D721Med (cell line): ENCODE measurements around the gene RNH1.

Experiments used
- DNase-seq: peaks from one replicate; pipeline ENCODE4 v3.0.0; 2011; ENCODE audit warnings: low spot score; ENCODE audit not compliant: insufficient read length
- FAIRE-seq: peaks from 2 replicates; lab custom pipeline; 2011; peaks lifted over from hg19 to GRCh38; lab: Jason Lieb, UNC
- TF ChIP-seq, protein P1 (sequence below): IDR thresholded peaks from 2 replicates; pipeline ENCODE4 v1.5.1; 2012; ENCODE audit warnings: mild to moderate bottlenecking, control low read depth; ENCODE audit not compliant: insufficient read depth; ENCODE audit errors: missing control alignments

The RNH1 gene

DNA sequence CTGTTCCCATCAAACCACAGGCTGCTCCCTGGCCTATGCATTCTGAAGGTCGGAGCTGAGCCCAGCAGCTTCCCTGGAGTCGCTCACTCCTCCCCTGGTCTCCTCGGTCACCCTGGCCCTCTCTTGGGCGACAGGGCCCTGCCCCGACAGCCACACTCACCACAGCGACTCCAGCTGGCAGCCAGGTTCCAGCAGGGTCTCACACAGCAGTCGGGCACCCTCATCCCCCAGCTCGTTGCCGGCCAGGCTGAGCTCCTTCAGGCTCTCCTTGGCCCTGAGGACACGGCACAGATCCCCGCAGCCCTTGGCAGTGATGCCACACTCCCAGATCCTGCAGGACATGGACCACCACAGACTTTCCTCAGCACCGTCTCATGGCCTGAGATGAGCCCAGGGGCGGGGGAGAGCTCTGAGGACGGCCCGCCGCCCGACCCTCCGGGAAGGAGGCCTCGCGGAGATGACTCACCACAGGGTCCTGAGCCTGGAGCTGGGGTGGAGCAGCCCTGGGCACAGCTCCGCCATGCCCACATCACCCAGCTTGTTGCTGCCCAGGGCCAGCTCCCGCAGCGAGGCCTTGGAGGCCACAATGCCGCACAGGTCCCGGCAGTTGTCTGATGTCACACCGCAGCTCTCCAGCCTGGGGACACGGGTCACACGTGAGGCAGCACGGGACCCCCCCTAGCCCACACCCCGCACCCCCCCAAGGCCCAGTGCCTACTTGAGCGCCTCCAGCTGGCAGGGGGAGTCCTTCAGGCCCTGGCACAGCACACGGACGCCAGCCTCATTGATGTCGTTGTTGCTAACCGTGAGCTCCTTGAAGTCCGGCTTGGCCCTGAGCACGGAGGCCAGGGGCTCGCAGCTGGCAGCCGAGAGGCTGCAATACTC, 8.5 kb downstream of the RNH1 start:
- TF ChIP-seq, protein P1, sequence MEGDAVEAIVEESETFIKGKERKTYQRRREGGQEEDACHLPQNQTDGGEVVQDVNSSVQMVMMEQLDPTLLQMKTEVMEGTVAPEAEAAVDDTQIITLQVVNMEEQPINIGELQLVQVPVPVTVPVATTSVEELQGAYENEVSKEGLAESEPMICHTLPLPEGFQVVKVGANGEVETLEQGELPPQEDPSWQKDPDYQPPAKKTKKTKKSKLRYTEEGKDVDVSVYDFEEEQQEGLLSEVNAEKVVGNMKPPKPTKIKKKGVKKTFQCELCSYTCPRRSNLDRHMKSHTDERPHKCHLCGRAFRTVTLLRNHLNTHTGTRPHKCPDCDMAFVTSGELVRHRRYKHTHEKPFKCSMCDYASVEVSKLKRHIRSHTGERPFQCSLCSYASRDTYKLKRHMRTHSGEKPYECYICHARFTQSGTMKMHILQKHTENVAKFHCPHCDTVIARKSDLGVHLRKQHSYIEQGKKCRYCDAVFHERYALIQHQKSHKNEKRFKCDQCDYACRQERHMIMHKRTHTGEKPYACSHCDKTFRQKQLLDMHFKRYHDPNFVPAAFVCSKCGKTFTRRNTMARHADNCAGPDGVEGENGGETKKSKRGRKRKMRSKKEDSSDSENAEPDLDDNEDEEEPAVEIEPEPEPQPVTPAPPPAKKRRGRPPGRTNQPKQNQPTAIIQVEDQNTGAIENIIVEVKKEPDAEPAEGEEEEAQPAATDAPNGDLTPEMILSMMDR: no peak

DNA sequence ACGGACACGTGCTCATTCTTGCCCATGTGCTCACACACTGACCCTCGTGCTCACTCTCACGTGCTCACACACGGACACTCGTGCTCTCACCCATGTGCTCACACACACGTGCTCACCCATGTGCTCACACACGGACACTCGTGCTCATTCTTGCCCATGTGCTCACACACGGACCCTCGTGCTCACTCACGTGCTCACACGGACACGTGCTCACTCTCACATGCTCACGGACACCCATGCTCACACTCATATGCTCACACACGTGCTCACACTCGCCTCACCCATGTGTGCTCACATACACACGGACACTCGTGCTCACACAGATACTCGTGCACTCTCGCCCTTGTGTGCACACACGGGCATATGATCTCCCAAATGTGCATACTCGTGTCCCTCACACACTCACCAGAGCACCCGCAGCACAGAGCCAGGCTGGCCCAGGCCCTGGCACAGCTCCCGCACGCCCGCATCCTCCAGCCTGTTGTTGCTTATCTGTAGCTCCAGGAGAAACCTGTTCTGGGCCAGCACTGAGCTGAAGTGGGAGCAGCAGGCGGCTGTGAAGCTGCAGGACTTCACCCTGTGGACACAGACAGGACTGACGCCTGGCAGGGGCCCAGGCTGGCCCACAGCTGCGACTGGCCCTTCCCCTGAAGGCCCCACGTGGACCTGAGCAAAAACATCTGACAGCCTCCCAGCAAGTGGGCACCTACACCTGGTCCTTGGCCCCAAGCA, 9.3 kb downstream of the RNH1 start:
- DNase-seq (no peak), FAIRE-seq (no peak)
- TF ChIP-seq, protein P1: no peak

More for the DNA sequence above, 8.5 kb downstream of the RNH1 start:
- FAIRE-seq: no peak
- DNase-seq: no peak

DNA sequence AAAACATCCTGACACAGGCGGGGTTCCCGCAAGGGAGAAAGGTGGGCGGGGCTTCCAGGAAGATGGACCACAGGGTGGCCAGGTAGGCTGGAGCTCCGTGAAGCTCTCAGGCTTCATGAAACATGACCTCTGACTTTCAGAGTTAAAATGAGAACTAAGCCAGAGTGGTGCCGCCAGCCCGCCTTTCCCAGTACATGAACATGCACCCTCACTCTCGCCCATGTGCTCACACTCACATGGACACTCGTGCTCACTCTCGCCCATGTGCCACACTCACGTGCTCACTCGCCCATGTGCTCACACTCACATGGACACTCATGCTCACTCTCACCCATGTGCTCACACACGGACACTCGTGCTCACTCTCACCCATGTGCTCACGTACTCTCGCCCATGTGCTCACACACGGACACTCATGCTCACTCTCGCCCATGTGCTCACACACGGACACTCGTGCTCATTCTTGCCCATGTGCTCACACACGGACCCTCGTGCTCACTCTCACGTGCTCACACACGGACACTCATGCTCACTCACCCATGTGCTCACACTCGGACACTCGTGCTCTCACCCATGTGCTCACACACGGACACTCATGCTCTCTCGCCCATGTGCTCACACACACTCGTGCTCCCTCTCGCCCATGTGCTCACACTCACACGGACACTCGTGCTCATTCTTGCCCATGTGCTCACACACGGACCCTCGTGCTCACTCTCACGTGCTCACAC, 10.0 kb downstream of the RNH1 start:
- FAIRE-seq: no peak
- no peak for DNase-seq
- TF ChIP-seq, protein P1: no peak

DNA sequence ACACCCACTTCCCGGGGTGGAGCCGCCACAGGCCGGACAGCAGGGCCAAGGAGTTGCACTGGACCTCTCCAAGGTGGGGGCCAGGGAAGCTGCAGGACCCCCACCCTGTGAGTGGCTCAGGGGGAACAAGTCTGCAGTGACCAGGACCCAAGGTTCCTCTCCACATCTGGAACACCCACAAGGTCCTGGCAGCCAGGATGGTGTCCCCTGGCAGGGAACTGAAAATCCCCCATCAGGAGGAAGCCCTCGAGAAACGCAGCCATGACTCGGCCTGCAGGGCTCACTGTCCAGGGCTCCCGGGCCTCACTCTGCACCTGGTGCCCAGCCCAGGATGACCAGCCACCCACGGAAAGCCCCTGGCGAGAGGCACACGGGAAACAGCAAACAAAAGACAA, 11.5 kb downstream of the RNH1 start:
- FAIRE-seq (no peak), DNase-seq (no peak)
- TF ChIP-seq, protein P1: no peak

DNA sequence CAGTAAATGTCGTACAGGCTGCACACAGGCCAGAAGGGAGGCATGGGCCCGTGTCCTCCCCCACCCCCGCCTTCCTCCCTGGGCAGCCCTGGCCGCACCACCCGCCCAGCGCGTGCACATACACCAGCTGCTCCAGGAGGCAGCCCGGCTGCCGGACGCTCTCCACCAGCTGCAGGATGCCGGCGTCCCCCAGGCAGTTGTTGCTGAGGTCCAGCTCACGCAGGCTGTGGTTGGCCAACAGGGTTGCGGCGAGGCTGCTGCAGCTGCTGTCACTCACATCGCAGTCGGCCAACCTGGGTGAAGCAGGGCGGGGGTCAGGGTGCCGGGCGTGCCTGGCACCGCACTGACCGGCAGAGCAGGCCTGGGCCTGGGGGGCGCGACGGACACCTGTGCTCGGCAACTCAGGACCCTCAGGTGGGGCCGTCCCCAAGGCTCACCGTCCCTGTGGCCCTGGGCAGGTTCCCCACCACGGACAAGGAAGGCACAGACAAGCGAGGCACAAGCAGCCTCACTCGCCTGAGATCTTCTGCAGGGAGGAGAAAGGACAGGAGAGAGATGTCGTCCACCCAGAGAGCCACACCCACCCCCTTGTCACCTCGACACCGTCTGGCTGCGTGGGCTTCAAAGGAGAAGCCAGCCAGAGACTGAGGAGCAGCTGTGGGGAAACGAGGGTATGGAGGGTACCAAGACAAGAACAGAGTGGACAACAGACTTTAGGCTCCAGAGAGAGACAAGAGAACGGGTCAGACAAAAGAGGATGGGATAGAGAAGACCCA, 12.1 kb downstream of the RNH1 start:
- FAIRE-seq (no peak), DNase-seq (no peak)
- TF ChIP-seq, protein P1: no peak

DNA sequence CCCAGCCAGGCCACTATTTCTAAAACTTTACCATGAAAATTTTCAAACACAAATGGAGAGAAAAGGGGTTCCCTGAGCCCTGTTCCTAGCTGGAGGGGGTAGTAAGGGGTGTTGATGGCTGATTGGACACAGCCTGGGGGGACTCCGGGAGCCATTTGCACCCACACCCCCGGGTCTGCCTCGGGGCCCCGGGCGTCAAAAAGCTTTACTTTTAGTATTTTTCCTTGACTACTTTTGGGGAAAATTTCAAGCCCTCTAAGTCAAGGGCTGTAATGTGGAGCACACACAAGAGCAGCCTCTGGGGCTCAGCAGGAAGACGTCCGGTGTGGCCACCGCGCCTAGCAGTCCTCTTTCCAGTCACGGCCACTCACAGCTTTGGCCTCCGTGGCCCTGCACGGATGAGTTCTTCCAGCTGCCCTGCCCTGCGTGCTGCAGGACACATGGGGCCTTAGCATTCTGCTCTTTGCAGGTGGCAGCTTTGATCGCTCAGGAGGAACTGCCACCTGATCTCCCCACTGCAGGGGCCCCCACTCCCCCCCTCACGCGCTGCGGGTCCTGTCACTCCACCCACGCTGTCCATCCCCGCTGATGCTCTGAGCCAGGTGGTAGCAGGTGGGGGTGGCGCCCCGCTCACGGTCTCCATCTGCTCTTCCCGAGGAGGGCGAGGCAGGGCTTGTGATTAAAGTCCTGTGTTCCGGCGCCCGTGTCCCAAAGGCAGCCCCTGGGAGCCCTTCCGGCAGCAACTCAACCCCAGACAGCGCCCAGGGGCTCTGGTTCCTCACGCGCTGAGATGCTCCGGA, 14.4 kb downstream of the RNH1 start:
- FAIRE-seq (no peak), DNase-seq (no peak)
- TF ChIP-seq, protein P1: no peak
